Activated B cell treated with CpG ODN at 0.5 μM for 24 hours (primary cell): ENCODE results near the gene RBKS. TPM values are rescaled to one million over a fixed set of nuclear protein-coding genes. Genes with fewer than 3 reads are reported as not detected.

Experiments used
- ATAC-seq: fragments of 200-7000 bp; cut with Tn5 transposase; one replicate; pipeline ENCODE4 v1.10.0; 2021; ENCODE audit warnings: low read depth, mild to moderate bottlenecking, moderate library complexity
- CTCF ChIA-PET: fragments of 350-600 bp; sonication (Branson Sonifier 250); formaldehyde crosslinking; loops from one replicate; lab custom pipeline; 2021; ENCODE audit warnings: antibody characterized with exemption; lab: Charles Lee
- POLR2A ChIA-PET: fragments of 350-600 bp; sonication (Branson Sonifier 250); formaldehyde crosslinking; loops from one replicate; lab custom pipeline; 2021; ENCODE audit warnings: antibody characterized with exemption; lab: Charles Lee
- DNase-seq: peaks from one replicate; pipeline ENCODE4 v3.0.0; 2022
- H3K27ac Mint-ChIP-seq: one replicate; pipeline ENCODE4 v1.8.0; 2020; ENCODE audit warnings: mixed read lengths
- H3K27me3 Mint-ChIP-seq: one replicate; pipeline ENCODE4 v1.8.0; 2021; ENCODE audit warnings: mixed read lengths
- H3K36me3 Mint-ChIP-seq: one replicate; pipeline ENCODE4 v1.8.0; 2021; ENCODE audit warnings: low read depth, mixed read lengths
- H3K4me1 Mint-ChIP-seq: one replicate; pipeline ENCODE4 v1.8.0; 2021; ENCODE audit warnings: mixed read lengths
- H3K4me3 Mint-ChIP-seq: one replicate; pipeline ENCODE4 v1.8.0; 2020; ENCODE audit warnings: mild to moderate bottlenecking, mixed read lengths
- H3K9me3 Mint-ChIP-seq: one replicate; pipeline ENCODE4 v1.8.0; 2020; ENCODE audit warnings: mixed read lengths
- intact Hi-C: fragments of 100-400 bp; cut with micrococcal nuclease; formaldehyde crosslinking; loops from one replicate; pipeline ENCODE4 v1.15.1; 2024
- total RNA-seq: library from RNA; stranded (reverse); gene quantifications from 2 replicates; pipeline ENCODE4 v1.2.3, GENCODE V29; 2022
- TF ChIP-seq, protein P1 (sequence below): fragments of 200-600 bp; IDR thresholded peaks from one replicate; pipeline ENCODE4 v1.8.0; 2022; ENCODE audit warnings: antibody characterized with exemption, mild to moderate bottlenecking

Gene RBKS
- total RNA-seq, 1 donor from 2014 or later, result 3.1 TPM

DNA sequence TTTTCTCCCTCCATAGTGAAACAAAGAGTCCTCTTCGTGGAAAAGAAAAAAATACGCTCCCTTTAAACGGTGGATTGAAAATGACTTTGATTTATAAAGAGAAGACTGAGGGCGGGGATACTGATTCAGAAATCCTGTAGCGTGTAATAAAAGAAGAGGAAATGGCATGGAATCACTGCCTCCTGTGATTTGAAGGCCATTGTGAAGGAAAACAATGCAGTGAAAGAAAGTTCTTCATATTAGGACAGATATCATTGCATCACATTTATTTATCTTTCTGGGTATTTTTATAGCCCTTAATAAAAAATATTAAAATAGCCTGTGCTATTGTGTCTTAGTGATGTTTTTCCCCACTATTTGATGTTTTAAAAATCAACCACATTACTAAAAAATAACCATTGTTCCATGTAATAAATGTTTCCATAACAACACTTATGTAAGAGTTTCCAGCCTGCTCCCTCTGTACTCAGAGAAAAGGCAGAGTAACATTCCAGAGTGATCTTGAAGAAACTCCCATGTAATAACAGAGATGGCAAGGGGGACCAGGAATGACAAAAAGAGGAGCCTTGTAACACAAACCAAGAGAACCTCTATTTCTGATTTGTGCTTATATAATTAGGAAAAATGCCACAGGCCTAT lies 110.7 kb downstream of the RBKS start:
- intact Hi-C loops, result loop anchor here (10.0 kb wide), 1 partner anchor 1115 kb away; the partner anchor contains the start of gene WDR43
- Mint-ChIP-seq H3K27ac (no peak overlapping the region), H3K36me3 (peaks cover 60% of the 10 kb centered on the region)

DNA sequence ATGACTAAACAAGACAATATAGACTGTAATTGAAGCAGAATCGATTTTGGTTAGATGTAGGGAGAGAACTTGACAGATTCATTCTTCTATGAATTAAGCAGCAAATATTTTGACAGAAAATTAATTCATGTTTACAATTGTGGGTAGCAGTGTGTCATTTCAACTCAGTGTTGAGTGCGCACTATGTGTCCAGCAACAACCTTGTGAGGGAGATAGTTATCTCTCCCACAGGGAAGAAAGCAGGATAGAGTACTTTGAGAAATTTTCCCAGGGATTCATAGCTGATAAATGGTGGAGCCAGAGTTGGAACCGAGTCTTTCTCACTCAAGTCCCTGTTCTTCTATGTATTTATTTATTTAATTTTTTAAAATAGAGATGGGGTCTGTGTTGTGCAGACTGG lies 113.5 kb downstream of the RBKS start:
- ATAC-seq (no peak), DNase-seq (no peak)
- peaks cover 69% of the 10 kb centered on the region for H3K36me3 Mint-ChIP-seq
- H3K4me1 Mint-ChIP-seq, result peaks cover 28% of the 10 kb centered on the region
- H3K9me3 Mint-ChIP-seq, result no peaks in the 10 kb centered on the region
- H3K27me3 Mint-ChIP-seq, result no peaks in the 10 kb centered on the region
- ChIA-PET CTCF (interaction anchor here (0.6 kb wide), 1 partner anchor 684 kb away, joined by 3 read pairs; no protein-coding TSS in a partner anchor), POLR2A (no interaction called here)
- no peak overlapping the region for H3K4me3 Mint-ChIP-seq
- intact Hi-C loops, result loop anchor here (10.0 kb wide), 1 partner anchor 1118 kb away; the partner anchor contains the start of gene WDR43
- TF ChIP-seq, protein P1, sequence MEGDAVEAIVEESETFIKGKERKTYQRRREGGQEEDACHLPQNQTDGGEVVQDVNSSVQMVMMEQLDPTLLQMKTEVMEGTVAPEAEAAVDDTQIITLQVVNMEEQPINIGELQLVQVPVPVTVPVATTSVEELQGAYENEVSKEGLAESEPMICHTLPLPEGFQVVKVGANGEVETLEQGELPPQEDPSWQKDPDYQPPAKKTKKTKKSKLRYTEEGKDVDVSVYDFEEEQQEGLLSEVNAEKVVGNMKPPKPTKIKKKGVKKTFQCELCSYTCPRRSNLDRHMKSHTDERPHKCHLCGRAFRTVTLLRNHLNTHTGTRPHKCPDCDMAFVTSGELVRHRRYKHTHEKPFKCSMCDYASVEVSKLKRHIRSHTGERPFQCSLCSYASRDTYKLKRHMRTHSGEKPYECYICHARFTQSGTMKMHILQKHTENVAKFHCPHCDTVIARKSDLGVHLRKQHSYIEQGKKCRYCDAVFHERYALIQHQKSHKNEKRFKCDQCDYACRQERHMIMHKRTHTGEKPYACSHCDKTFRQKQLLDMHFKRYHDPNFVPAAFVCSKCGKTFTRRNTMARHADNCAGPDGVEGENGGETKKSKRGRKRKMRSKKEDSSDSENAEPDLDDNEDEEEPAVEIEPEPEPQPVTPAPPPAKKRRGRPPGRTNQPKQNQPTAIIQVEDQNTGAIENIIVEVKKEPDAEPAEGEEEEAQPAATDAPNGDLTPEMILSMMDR, result no peak
- H3K27ac Mint-ChIP-seq, result no peak overlapping the region

More for the DNA sequence above, 110.7 kb downstream of the RBKS start:
- ChIA-PET CTCF (no interaction called here), POLR2A (no interaction called here)
- Mint-ChIP-seq H3K4me3 (no peak overlapping the region), H3K4me1 (peaks cover 10% of the 10 kb centered on the region), H3K9me3 (no peaks in the 10 kb centered on the region), H3K27me3 (no peaks in the 10 kb centered on the region)
- ATAC-seq (no peak), DNase-seq (no peak)
- TF ChIP-seq, protein P1, result no peak

- no peaks in the 10 kb centered on the region for H3K9me3 Mint-ChIP-seq
- ChIA-PET CTCF (interaction anchor here (0.6 kb wide), 1 partner anchor 685 kb away, joined by 3 read pairs; no protein-coding TSS in a partner anchor), POLR2A (no interaction called here)
- TF ChIP-seq, protein P1, result no peak
- no peak for ATAC-seq
- DNase-seq, result no peak
- no peaks in the 10 kb centered on the region for H3K27me3 Mint-ChIP-seq
- no peak overlapping the region for H3K27ac Mint-ChIP-seq
- H3K4me1 Mint-ChIP-seq, result peaks cover 30% of the 10 kb centered on the region
- H3K36me3 Mint-ChIP-seq, result peaks cover 70% of the 10 kb centered on the region
- no peak overlapping the region for H3K4me3 Mint-ChIP-seq
- intact Hi-C loops, result loop anchor here (10.0 kb wide), 1 partner anchor 1119 kb away; the partner anchor contains the start of gene WDR43
Measured at GRCh38 chr2:27776097-27776496, 114.1 kb downstream of the RBKS start.

- ATAC-seq, result no peak
- Mint-ChIP-seq H3K9me3 (no peaks in the 10 kb centered on the region), H3K36me3 (peaks cover 53% of the 10 kb centered on the region), H3K27ac (no peak overlapping the region), H3K27me3 (peaks cover 6% of the 10 kb centered on the region), H3K4me1 (peaks cover 34% of the 10 kb centered on the region), H3K4me3 (no peak overlapping the region)
- no peak for DNase-seq
- intact Hi-C loops, result loop anchor here (5.0 to 10.0 kb wide), 2 partner anchors 618 to 1121 kb away; partner anchors contain the start of genes FOSL2 and WDR43
- TF ChIP-seq, protein P1, result no peak
- POLR2A ChIA-PET, result no interaction called here
- CTCF ChIA-PET, result no interaction called here
Measured at GRCh38 chr2:27773959-27774358, 116.2 kb downstream of the RBKS start.

DNA sequence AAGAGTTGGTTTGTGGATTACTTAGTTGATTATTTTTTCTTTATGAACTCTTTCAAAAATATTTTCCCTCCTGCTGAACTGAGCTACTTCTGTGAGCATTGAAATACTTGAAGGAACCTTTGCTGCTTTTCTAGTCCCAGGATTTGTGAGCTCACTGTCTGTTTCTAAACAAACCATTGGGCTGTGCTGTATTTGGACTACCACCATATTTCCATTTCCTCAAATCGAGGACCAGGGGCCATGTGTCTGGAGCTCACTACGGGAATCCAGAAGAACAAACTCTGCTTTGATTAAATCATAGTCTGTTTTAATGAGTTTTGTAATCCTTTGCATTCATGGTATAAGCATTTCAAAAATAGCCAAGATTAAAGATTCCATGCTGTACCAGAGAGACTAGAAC lies 117.4 kb downstream of the RBKS start:
- H3K27ac Mint-ChIP-seq, result no peak overlapping the region
- H3K9me3 Mint-ChIP-seq, result no peaks in the 10 kb centered on the region
- POLR2A ChIA-PET, result interaction anchor here (0.6 to 2.3 kb wide), 4 partner anchors 54 to 790 kb away, joined by 3 to 15 read pairs (median 4); partner anchors contain the start of genes BABAM2 and RBKS
- DNase-seq (no peak), ATAC-seq (no peak)
- peak overlapping the region; percentile 67 for H3K4me3 Mint-ChIP-seq
- CTCF ChIA-PET, result interaction anchor here (1.1 to 1.4 kb wide), 2 partner anchors 19 to 89 kb away, joined by 3 to 4 read pairs; no protein-coding TSS in a partner anchor
- peaks cover 11% of the 10 kb centered on the region for H3K27me3 Mint-ChIP-seq
- TF ChIP-seq, protein P1, result no peak
- H3K36me3 Mint-ChIP-seq, result peaks cover 45% of the 10 kb centered on the region
- intact Hi-C loops, result loop anchor here (5.0 to 10.0 kb wide), 2 partner anchors 619 to 1122 kb away; partner anchors contain the start of genes FOSL2 and WDR43
- peaks cover 30% of the 10 kb centered on the region for H3K4me1 Mint-ChIP-seq
